ENCODE results near the gene DHCR24. TPM values are rescaled to one million over a fixed set of nuclear protein-coding genes. Genes with fewer than 3 reads are reported as not detected.

The DHCR24 gene
- total and polyA plus RNA-seq, 2 of the 13 experiments (the other 11 are each of a cell fraction or from before 2014, with no cell fraction given) = 374 to 448 TPM

DNA sequence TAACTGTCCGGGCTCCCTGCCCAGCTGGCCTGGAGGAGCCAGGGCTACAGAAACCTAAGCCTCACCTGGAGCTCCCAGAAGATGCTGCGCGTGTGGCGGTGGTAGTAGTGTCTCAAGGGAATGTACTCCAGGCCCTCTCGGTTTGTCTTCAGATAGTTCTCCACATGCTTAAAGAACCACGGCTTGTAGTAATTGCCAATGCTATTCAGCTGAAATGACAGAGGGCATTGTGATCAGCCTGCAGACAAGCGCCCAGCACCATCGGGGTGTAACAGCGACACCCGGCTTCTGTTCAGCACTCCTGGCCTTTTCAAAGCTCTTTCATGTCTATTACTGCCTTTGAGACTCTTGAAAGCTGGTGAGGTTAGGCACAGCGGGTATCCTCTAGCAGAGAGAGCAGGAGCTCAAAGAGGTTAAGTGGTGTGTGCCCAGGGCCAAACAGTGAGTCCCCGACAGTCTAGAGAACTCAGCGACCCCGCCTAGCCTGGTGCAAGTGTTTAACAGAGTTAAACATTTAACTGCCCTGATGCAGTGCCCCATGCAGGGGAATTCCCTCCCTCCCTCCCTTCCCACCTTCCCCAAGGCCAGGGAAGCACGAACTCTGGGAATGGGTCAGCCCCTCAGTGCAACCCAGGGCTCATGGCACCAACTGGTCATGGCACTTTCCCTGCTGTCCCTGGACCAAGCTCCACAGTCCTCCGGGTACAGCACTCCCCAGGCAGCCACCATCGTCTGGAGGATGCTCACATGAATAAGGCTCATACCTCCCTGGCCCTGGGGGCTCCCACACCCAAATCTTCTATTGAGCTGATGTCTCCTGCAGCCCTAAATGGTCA lies 21.5 kb downstream of the DHCR24 start (continued):
- TF ChIP-seq, protein P1, sequence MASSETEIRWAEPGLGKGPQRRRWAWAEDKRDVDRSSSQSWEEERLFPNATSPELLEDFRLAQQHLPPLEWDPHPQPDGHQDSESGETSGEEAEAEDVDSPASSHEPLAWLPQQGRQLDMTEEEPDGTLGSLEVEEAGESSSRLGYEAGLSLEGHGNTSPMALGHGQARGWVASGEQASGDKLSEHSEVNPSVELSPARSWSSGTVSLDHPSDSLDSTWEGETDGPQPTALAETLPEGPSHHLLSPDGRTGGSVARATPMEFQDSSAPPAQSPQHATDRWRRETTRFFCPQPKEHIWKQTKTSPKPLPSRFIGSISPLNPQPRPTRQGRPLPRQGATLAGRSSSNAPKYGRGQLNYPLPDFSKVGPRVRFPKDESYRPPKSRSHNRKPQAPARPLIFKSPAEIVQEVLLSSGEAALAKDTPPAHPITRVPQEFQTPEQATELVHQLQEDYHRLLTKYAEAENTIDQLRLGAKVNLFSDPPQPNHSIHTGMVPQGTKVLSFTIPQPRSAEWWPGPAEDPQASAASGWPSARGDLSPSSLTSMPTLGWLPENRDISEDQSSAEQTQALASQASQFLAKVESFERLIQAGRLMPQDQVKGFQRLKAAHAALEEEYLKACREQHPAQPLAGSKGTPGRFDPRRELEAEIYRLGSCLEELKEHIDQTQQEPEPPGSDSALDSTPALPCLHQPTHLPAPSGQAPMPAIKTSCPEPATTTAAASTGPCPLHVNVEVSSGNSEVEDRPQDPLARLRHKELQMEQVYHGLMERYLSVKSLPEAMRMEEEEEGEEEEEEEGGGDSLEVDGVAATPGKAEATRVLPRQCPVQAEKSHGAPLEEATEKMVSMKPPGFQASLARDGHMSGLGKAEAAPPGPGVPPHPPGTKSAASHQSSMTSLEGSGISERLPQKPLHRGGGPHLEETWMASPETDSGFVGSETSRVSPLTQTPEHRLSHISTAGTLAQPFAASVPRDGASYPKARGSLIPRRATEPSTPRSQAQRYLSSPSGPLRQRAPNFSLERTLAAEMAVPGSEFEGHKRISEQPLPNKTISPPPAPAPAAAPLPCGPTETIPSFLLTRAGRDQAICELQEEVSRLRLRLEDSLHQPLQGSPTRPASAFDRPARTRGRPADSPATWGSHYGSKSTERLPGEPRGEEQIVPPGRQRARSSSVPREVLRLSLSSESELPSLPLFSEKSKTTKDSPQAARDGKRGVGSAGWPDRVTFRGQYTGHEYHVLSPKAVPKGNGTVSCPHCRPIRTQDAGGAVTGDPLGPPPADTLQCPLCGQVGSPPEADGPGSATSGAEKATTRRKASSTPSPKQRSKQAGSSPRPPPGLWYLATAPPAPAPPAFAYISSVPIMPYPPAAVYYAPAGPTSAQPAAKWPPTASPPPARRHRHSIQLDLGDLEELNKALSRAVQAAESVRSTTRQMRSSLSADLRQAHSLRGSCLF (CRISPR knock-in tag; IDR thresholded peaks at IDR 0.05; ENCODE audit: borderline replicate concordance) = no peak
- TF ChIP-seq ZNF616 (CRISPR knock-in tag; IDR thresholded peaks at IDR 0.05; ENCODE audit: low read depth) (no peak), SAP130 (CRISPR knock-in tag; IDR thresholded peaks at IDR 0.05; ENCODE audit: low read depth) (peak; percentile 92), ZSCAN30 (CRISPR knock-in tag; IDR thresholded peaks at IDR 0.05) (no peak), HNRNPL (IDR thresholded peaks at IDR 0.05; ENCODE audit: low read depth, low read length) (peak; percentile 71; the same call in 1 of the 2 replicates), ZBTB20 (CRISPR knock-in tag; IDR thresholded peaks at IDR 0.05; ENCODE audit: borderline replicate concordance, low read depth) (peak; percentile 37; the same call in 1 of the 2 replicates), MAZ (IDR thresholded peaks at IDR 0.05; ENCODE audit: borderline replicate concordance, low read depth, low read length) (0 out of 2 replicates have a peak, but pooled peaks have one; percentile 52), MAZ (CRISPR knock-in tag; IDR thresholded peaks at IDR 0.05; ENCODE audit: low read depth) (peak; percentile 55; the same call in 1 of the 2 replicates), RELA (CRISPR knock-in tag; IDR thresholded peaks at IDR 0.05) (peak; percentile 95), CHD4 (IDR thresholded peaks at IDR 0.05; ENCODE audit: borderline replicate concordance, low read length) (no peak), ZNF234 (CRISPR knock-in tag; conservative IDR thresholded peaks at IDR 0.05) (no peak), ZSCAN25 (CRISPR knock-in tag; IDR thresholded peaks at IDR 0.05) (no peak), ZFAT (CRISPR knock-in tag; conservative IDR thresholded peaks at IDR 0.05) (no peak), JUNB (CRISPR knock-in tag; IDR thresholded peaks at IDR 0.05; ENCODE audit: borderline replicate concordance) (no peak), ZNF570 (CRISPR knock-in tag; IDR thresholded peaks at IDR 0.05; ENCODE audit: borderline replicate concordance) (no peak), KDM3A (CRISPR knock-in tag; IDR thresholded peaks at IDR 0.05; ENCODE audit: low read depth) (no peak), EHMT2 (IDR thresholded peaks at IDR 0.05; ENCODE audit: borderline replicate concordance, low read depth, low read length) (no peak), ZNF121 (CRISPR knock-in tag; IDR thresholded peaks at IDR 0.05) (peak; percentile 76)
- TF ChIP-seq, protein P2, sequence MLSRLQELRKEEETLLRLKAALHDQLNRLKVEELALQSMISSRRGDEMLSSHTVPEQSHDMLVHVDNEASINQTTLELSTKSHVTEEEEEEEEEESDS (CRISPR knock-in tag; IDR thresholded peaks at IDR 0.05; ENCODE audit: borderline replicate concordance) = 0 out of 2 replicates have a peak, but pooled peaks have one; percentile 51
- TF ChIP-seq, protein P3, sequence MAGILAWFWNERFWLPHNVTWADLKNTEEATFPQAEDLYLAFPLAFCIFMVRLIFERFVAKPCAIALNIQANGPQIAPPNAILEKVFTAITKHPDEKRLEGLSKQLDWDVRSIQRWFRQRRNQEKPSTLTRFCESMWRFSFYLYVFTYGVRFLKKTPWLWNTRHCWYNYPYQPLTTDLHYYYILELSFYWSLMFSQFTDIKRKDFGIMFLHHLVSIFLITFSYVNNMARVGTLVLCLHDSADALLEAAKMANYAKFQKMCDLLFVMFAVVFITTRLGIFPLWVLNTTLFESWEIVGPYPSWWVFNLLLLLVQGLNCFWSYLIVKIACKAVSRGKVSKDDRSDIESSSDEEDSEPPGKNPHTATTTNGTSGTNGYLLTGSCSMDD (CRISPR knock-in tag; IDR thresholded peaks at IDR 0.05) = no peak
- TF ChIP-seq, protein P4, sequence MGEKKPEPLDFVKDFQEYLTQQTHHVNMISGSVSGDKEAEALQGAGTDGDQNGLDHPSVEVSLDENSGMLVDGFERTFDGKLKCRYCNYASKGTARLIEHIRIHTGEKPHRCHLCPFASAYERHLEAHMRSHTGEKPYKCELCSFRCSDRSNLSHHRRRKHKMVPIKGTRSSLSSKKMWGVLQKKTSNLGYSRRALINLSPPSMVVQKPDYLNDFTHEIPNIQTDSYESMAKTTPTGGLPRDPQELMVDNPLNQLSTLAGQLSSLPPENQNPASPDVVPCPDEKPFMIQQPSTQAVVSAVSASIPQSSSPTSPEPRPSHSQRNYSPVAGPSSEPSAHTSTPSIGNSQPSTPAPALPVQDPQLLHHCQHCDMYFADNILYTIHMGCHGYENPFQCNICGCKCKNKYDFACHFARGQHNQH (CRISPR knock-in tag; IDR thresholded peaks at IDR 0.05) = peak; percentile 89

Data from HepG2 (cell line).